ENCODE data around the gene TRPC4AP. TPM values are rescaled to one million over a fixed set of nuclear protein-coding genes. Genes with fewer than 3 reads are reported as not detected.

TRPC4AP gene
- polyA plus RNA-seq, 4 donors = 68.6 to 73.6 (median 69.3) TPM

GRCh38 chr20:35004051-35004725 lies 88.4 kb downstream of the TRPC4AP start:
- DNase-seq (ENCODE audit: low read depth in 4 of 4, low spot score in 3 of 4) = no peak

GRCh38 chr20:35003211-35004031 lies 89.2 kb downstream of the TRPC4AP start:
- DNase-seq (ENCODE audit: low read depth in 4 of 4, low spot score in 3 of 4) = no peak

GRCh38 chr20:35002426-35003210 lies 90.0 kb downstream of the TRPC4AP start:
- DNase-seq (ENCODE audit: low read depth in 4 of 4, low spot score in 3 of 4) = no peak

- no peak for DNase-seq (ENCODE audit: low read depth in 4 of 4, low spot score in 3 of 4)
Measured at GRCh38 chr20:35001596-35002362, 90.8 kb downstream of the TRPC4AP start.

GRCh38 chr20:35000922-35001595 lies 91.5 kb downstream of the TRPC4AP start:
- DNase-seq (ENCODE audit: low read depth in 4 of 4, low spot score in 3 of 4) = no peak

- no peak for DNase-seq (ENCODE audit: low read depth in 4 of 4, low spot score in 3 of 4)
Measured at GRCh38 chr20:35000311-35000921, 92.2 kb downstream of the TRPC4AP start.

- no peak for DNase-seq (ENCODE audit: low read depth in 4 of 4, low spot score in 3 of 4)
Measured at GRCh38 chr20:34999782-35000181, 92.8 kb downstream of the TRPC4AP start.

- DNase-seq (ENCODE audit: low read depth in 4 of 4, low spot score in 3 of 4) = no peak
Measured at GRCh38 chr20:34999021-34999451, 93.6 kb downstream of the TRPC4AP start.

- no peak for DNase-seq (ENCODE audit: low read depth in 4 of 4, low spot score in 3 of 4)
Measured at GRCh38 chr20:34998331-34998950, 94.2 kb downstream of the TRPC4AP start.

- no peak for DNase-seq (ENCODE audit: low read depth in 4 of 4, low spot score in 3 of 4)
Measured at GRCh38 chr20:34997774-34998173, 94.8 kb downstream of the TRPC4AP start.

GRCh38 chr20:34997131-34997561 lies 95.5 kb downstream of the TRPC4AP start:
- DNase-seq (ENCODE audit: low read depth in 4 of 4, low spot score in 3 of 4) = peak; percentile 12 to 32 (median 14)

GRCh38 chr20:34996243-34997028 lies 96.2 kb downstream of the TRPC4AP start:
- DNase-seq (ENCODE audit: low read depth in 4 of 4, low spot score in 3 of 4) = no peak

- no peak for DNase-seq (ENCODE audit: low read depth in 4 of 4, low spot score in 3 of 4)
Measured at GRCh38 chr20:34995696-34996095, 96.9 kb downstream of the TRPC4AP start.

- no peak for DNase-seq (ENCODE audit: low read depth in 4 of 4, low spot score in 3 of 4)
Measured at GRCh38 chr20:34995192-34995591, 97.4 kb downstream of the TRPC4AP start.

GRCh38 chr20:34994509-34995131 lies 98.0 kb downstream of the TRPC4AP start:
- DNase-seq (ENCODE audit: low read depth in 4 of 4, low spot score in 3 of 4) = no peak

- no peak for DNase-seq (ENCODE audit: low read depth in 4 of 4, low spot score in 3 of 4)
Measured at GRCh38 chr20:34993941-34994508, 98.6 kb downstream of the TRPC4AP start.

- no peak for DNase-seq (ENCODE audit: low read depth in 4 of 4, low spot score in 3 of 4)
Measured at GRCh38 chr20:34992751-34993417, 99.7 kb downstream of the TRPC4AP start.

Data from right renal pelvis (tissue), 4 donors.